Endodermal cell (in vitro differentiated cells): ENCODE results near the gene PRPF38B. TPM values are rescaled to one million over a fixed set of nuclear protein-coding genes. Genes with fewer than 3 reads are reported as not detected.

Experiments used
- DNase-seq: peaks from one replicate; pipeline ENCODE4 v3.0.0-alpha.2; 2017
- H3K27ac ChIP-seq: 2 replicates; pipeline ENCODE4 v1.5.1; 2013; ENCODE audit warnings: mild to moderate bottlenecking, low read depth, low read length, moderate library complexity
- H3K27me3 ChIP-seq: 2 replicates; pipeline ENCODE4 v1.6.1; 2013; ENCODE audit warnings: mild to moderate bottlenecking, low read length, moderate library complexity; ENCODE audit not compliant: insufficient read depth, control insufficient read depth, poor library complexity, severe bottlenecking
- H3K36me3 ChIP-seq: 2 replicates; pipeline ENCODE4 v1.7.0; 2013; ENCODE audit warnings: mild to moderate bottlenecking, low read length, moderate library complexity; ENCODE audit not compliant: control insufficient read depth, insufficient read depth
- H3K4me1 ChIP-seq: one replicate; pipeline ENCODE4 v1.7.0; 2013; ENCODE audit warnings: low read length; ENCODE audit not compliant: control insufficient read depth, insufficient read depth
- H3K4me3 ChIP-seq: 2 replicates; pipeline ENCODE4 v1.5.1; 2013; ENCODE audit warnings: mild to moderate bottlenecking, low read length, moderate library complexity
- H3K9ac ChIP-seq: 2 replicates; pipeline ENCODE4 v1.6.1; 2013; ENCODE audit warnings: mild to moderate bottlenecking, low read length, moderate library complexity; ENCODE audit not compliant: poor library complexity, severe bottlenecking; ENCODE audit errors: extremely low read depth
- H3K9me3 ChIP-seq: 2 replicates; pipeline ENCODE4 v1.6.1; 2013; ENCODE audit warnings: mild to moderate bottlenecking, low read length, moderate library complexity; ENCODE audit not compliant: control insufficient read depth
- H3K27ac Mint-ChIP-seq: 2 replicates; pipeline ENCODE4 v1.8.0; 2020; ENCODE audit warnings: mixed read lengths
- H3K27me3 Mint-ChIP-seq: 2 replicates; pipeline ENCODE4 v1.8.0; 2021; ENCODE audit warnings: mild to moderate bottlenecking, mixed read lengths; ENCODE audit not compliant: insufficient read depth
- H3K36me3 Mint-ChIP-seq: 2 replicates; pipeline ENCODE4 v1.8.0; 2020; ENCODE audit warnings: low read depth, mixed read lengths
- H3K4me1 Mint-ChIP-seq: 2 replicates; pipeline ENCODE4 v1.8.0; 2020; ENCODE audit warnings: mixed read lengths
- H3K4me3 Mint-ChIP-seq: 2 replicates; pipeline ENCODE4 v1.8.0; 2020; ENCODE audit warnings: mild to moderate bottlenecking, moderate library complexity, mixed read lengths
- H3K9me3 Mint-ChIP-seq: 2 replicates; pipeline ENCODE4 v1.8.0; 2020; ENCODE audit warnings: mild to moderate bottlenecking, mixed read lengths
- WGBS, 2 experiments: methylation state at CpG; one replicate each; pipeline versions ENCODE4 v1.1.5 to v1.1.7; 2013; ENCODE audit warnings: missing lambda C conversion rate in 2 of 2, mixed read lengths in 1 of 2; ENCODE audit not compliant: insufficient coverage in 1 of 2, insufficient read length in 1 of 2; 5-methylcytosine and 5-hydroxymethylcytosine counted together
- total RNA-seq, 2 donors: library from RNA; stranded (reverse); fragmentation: NEBNext Ultra II Directional in 1 of 2; extraction: Animal tissue kit (Norgen Biotek cat#: 25700) in 1 of 2; gene quantifications; 2 replicates in 1 of 2; 3 replicates in 1 of 2; pipeline ENCODE4 v1.2.1, GENCODE V29; 2021
- TF ChIP-seq, protein P1 (sequence below): fragments of 200-600 bp; sonication (generic); conservative IDR thresholded peaks from 2 replicates; pipeline ENCODE4 v1.5.0; 2021; ENCODE audit warnings: antibody characterized with exemption, mild to moderate bottlenecking

The PRPF38B gene
- total RNA-seq, 2 donors from 2014 or later = 45.0 to 47.3 TPM

- Mint-ChIP-seq H3K4me3 (no peak overlapping the region), H3K36me3 (no peaks in the 10 kb centered on the region), H3K4me1 (peaks cover 2% of the 10 kb centered on the region), H3K27ac (no peak overlapping the region), H3K9me3 (no peaks in the 10 kb centered on the region), H3K27me3 (peaks cover 3% of the 10 kb centered on the region)
- H3K36me3 ChIP-seq = no peaks in the 10 kb centered on the region
- H3K27me3 ChIP-seq = no peaks in the 10 kb centered on the region
- no peaks in the 10 kb centered on the region for H3K9me3 ChIP-seq
- no peak overlapping the region for H3K27ac ChIP-seq
- no peaks in the 10 kb centered on the region for H3K4me1 ChIP-seq
- WGBS, 2 experiments = 88 to 93% methylated on average over 4 to 6 of the region's 6 CpGs
- no peak overlapping the region for H3K9ac ChIP-seq
- H3K4me3 ChIP-seq = no peak overlapping the region
- peak; percentile 50 for DNase-seq
- TF ChIP-seq, protein P1, sequence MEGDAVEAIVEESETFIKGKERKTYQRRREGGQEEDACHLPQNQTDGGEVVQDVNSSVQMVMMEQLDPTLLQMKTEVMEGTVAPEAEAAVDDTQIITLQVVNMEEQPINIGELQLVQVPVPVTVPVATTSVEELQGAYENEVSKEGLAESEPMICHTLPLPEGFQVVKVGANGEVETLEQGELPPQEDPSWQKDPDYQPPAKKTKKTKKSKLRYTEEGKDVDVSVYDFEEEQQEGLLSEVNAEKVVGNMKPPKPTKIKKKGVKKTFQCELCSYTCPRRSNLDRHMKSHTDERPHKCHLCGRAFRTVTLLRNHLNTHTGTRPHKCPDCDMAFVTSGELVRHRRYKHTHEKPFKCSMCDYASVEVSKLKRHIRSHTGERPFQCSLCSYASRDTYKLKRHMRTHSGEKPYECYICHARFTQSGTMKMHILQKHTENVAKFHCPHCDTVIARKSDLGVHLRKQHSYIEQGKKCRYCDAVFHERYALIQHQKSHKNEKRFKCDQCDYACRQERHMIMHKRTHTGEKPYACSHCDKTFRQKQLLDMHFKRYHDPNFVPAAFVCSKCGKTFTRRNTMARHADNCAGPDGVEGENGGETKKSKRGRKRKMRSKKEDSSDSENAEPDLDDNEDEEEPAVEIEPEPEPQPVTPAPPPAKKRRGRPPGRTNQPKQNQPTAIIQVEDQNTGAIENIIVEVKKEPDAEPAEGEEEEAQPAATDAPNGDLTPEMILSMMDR = no peak
Observed at GRCh38 chr1:108742253-108742652, 50.1 kb downstream of the PRPF38B start.

GRCh38 chr1:108745980-108746381 lies 53.9 kb downstream of the PRPF38B start:
- Histone ChIP-seq H3K27me3 (no peaks in the 10 kb centered on the region), H3K9ac (no peak overlapping the region), H3K4me3 (peak overlapping the region; percentile 97), H3K9me3 (no peaks in the 10 kb centered on the region), H3K27ac (no peak overlapping the region), H3K36me3 (no peaks in the 10 kb centered on the region), H3K4me1 (no peaks in the 10 kb centered on the region)
- TF ChIP-seq, protein P1 = no peak
- Mint-ChIP-seq H3K27me3 (peaks cover 3% of the 10 kb centered on the region), H3K4me3 (peak overlapping the region; percentile 90), H3K9me3 (no peaks in the 10 kb centered on the region), H3K27ac (peak overlapping the region; percentile 78), H3K4me1 (peaks cover 4% of the 10 kb centered on the region), H3K36me3 (no peaks in the 10 kb centered on the region)
- DNase-seq = no peak
- 35 to 48% methylated on average over 3 of the region's 3 CpGs for WGBS, 2 experiments

GRCh38 chr1:108746382-108747170 lies 54.5 kb downstream of the PRPF38B start, which contains the start of gene STXBP3:
STXBP3 (plus strand) TSS chr1:108746674; CDS start chr1:108746738, 64 bp downstream.
- H3K27me3 Mint-ChIP-seq = peaks cover 3% of the 10 kb centered on the region
- no peaks in the 10 kb centered on the region for H3K9me3 Mint-ChIP-seq
- DNase-seq = peak; percentile 99
- Histone ChIP-seq H3K4me1 (no peaks in the 10 kb centered on the region), H3K9me3 (no peaks in the 10 kb centered on the region), H3K27ac (peak within 1 kb of the TSS; percentile 78), H3K4me3 (peak within 1 kb of the TSS; percentile 97), H3K36me3 (no peaks in the 10 kb centered on the region), H3K27me3 (no peaks in the 10 kb centered on the region), H3K9ac (peak within 1 kb of the TSS; percentile 77)
- peak within 1 kb of the TSS; percentile 90 for H3K4me3 Mint-ChIP-seq
- H3K36me3 Mint-ChIP-seq = no peaks in the 10 kb centered on the region
- peak within 1 kb of the TSS; percentile 99 for H3K27ac Mint-ChIP-seq
- 1 to 7% methylated on average over 15 to 74 of the region's 75 CpGs for WGBS, 2 experiments
- peaks cover 4% of the 10 kb centered on the region for H3K4me1 Mint-ChIP-seq
- TF ChIP-seq, protein P1 = peak; percentile 96
